Neural cell (in vitro differentiated cells): ENCODE measurements around the gene HS1BP3.

Experiments
- CTCF ChIP-seq: fragments of 450-650 bp; IDR thresholded peaks from 2 replicates; pipeline ENCODE4 v1.5.1; 2014; ENCODE audit warnings: antibody characterized with exemption, mild to moderate bottlenecking, moderate library complexity; ENCODE audit not compliant: poor library complexity, severe bottlenecking
- EP300 ChIP-seq: fragments of 450-650 bp; conservative IDR thresholded peaks from 2 replicates; pipeline ENCODE4 v1.6.1; 2014; ENCODE audit warnings: antibody characterized with exemption, mild to moderate bottlenecking, moderate library complexity; ENCODE audit not compliant: poor library complexity, severe bottlenecking
- POLR2AphosphoS5 ChIP-seq: IDR thresholded peaks from 2 replicates; pipeline ENCODE4 v1.6.1; 2012
- TAF1 ChIP-seq: IDR thresholded peaks from 2 replicates; pipeline ENCODE4 v1.6.1; 2012; ENCODE audit warnings: low read depth

- no peak for TF ChIP-seq CTCF
- TF ChIP-seq TAF1, result no peak
- TF ChIP-seq EP300, result no peak
- TF ChIP-seq POLR2AphosphoS5, result no peak
Observed at GRCh38 chr2:20667531-20668401, 16.9 kb upstream of the HS1BP3 start.
